Colonic mucosa (tissue), 4 donors: ENCODE data around the gene ELMO1. TPM values are rescaled to one million over a fixed set of nuclear protein-coding genes. Genes with fewer than 3 reads are reported as not detected.
A peak's percentile ranks its signal among the peaks of the same experiment; 100 is the strongest.

Experiments
- DNase-seq: peaks from one replicate; pipeline ENCODE4 v3.0.0-alpha.2; 2020
- H3K27ac ChIP-seq: fragments of 200-600 bp; one replicate; pipeline ENCODE4 v1.8.0; 2021
- H3K27me3 ChIP-seq: fragments of 200-600 bp; one replicate; pipeline ENCODE4 v1.8.0; 2021
- H3K36me3 ChIP-seq: fragments of 200-600 bp; one replicate; pipeline ENCODE4 v1.8.0; 2021
- H3K4me1 ChIP-seq: fragments of 200-600 bp; one replicate; pipeline ENCODE4 v1.8.0; 2021; ENCODE audit warnings: mild to moderate bottlenecking
- H3K4me3 ChIP-seq: fragments of 200-600 bp; one replicate; pipeline ENCODE4 v1.8.0; 2021
- H3K9ac ChIP-seq, 2 donors: one replicate each; pipeline ENCODE4 v1.7.0; 2013; ENCODE audit warnings: control low read depth in 2 of 2, low read depth in 2 of 2, low read length in 2 of 2
- H3K9me3 ChIP-seq: fragments of 200-600 bp; one replicate; pipeline ENCODE4 v1.8.0; 2021
- intact Hi-C: fragments of 100-400 bp; cut with DNase I; formaldehyde crosslinking; loops from one replicate; pipeline ENCODE4 v1.14.1; 2022
- total RNA-seq, 2 donors: library from RNA; stranded (reverse); fragmentation: NEBNext Ultra II Directional in 1 of 2; extraction: Animal tissue kit (Norgen Biotek cat#: 25700) in 1 of 2; gene quantifications; one replicate each; pipeline ENCODE4 v1.2.1, GENCODE V29; 2021
- TF ChIP-seq, protein P1 (sequence below): fragments of 200-600 bp; IDR thresholded peaks from one replicate; pipeline ENCODE4 v1.8.0; 2022; ENCODE audit warnings: antibody characterized with exemption, mild to moderate bottlenecking
- donor health status: healthy.
- donor health status: DM: no; HTN: no; CAD: no.
- donor health status: DM: no; HTN: no; CAD: no.

The ELMO1 gene
- total RNA-seq, 2 donors from 2014 or later: 4.2 to 4.7 TPM

DNA sequence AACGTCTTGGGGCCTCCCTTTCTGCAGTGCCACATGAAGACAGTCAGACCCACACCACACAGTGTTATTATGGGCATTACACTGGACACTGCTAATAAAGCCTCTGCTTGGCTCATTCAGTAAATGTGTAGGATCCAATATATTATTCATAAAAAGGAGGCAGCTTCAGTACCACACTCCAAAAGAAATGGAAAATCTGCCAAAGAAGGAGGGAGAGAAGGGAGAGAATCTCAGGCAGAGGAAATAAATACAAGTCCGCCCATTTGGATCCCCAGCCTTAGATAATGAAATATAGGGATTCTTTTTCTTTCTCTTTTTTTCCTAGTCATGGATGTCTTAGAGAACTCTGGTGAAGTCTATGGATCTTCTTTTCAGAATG is 162.2 kb downstream of the ELMO1 start:
- Histone ChIP-seq H3K27me3 (no peaks in the 10 kb centered on the region), H3K27ac (no peak overlapping the region), H3K4me3 (no peak overlapping the region), H3K36me3 (no peaks in the 10 kb centered on the region), H3K9me3 (no peaks in the 10 kb centered on the region), H3K9ac (no peak overlapping the region), H3K4me1 (peaks cover 2% of the 10 kb centered on the region)
- TF ChIP-seq, protein P1, sequence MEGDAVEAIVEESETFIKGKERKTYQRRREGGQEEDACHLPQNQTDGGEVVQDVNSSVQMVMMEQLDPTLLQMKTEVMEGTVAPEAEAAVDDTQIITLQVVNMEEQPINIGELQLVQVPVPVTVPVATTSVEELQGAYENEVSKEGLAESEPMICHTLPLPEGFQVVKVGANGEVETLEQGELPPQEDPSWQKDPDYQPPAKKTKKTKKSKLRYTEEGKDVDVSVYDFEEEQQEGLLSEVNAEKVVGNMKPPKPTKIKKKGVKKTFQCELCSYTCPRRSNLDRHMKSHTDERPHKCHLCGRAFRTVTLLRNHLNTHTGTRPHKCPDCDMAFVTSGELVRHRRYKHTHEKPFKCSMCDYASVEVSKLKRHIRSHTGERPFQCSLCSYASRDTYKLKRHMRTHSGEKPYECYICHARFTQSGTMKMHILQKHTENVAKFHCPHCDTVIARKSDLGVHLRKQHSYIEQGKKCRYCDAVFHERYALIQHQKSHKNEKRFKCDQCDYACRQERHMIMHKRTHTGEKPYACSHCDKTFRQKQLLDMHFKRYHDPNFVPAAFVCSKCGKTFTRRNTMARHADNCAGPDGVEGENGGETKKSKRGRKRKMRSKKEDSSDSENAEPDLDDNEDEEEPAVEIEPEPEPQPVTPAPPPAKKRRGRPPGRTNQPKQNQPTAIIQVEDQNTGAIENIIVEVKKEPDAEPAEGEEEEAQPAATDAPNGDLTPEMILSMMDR: no peak
- intact Hi-C loops: loop anchor here (5.0 to 10.0 kb wide), 2 partner anchors 208 to 546 kb away; no protein-coding TSS in a partner anchor
- no peak for DNase-seq

DNA sequence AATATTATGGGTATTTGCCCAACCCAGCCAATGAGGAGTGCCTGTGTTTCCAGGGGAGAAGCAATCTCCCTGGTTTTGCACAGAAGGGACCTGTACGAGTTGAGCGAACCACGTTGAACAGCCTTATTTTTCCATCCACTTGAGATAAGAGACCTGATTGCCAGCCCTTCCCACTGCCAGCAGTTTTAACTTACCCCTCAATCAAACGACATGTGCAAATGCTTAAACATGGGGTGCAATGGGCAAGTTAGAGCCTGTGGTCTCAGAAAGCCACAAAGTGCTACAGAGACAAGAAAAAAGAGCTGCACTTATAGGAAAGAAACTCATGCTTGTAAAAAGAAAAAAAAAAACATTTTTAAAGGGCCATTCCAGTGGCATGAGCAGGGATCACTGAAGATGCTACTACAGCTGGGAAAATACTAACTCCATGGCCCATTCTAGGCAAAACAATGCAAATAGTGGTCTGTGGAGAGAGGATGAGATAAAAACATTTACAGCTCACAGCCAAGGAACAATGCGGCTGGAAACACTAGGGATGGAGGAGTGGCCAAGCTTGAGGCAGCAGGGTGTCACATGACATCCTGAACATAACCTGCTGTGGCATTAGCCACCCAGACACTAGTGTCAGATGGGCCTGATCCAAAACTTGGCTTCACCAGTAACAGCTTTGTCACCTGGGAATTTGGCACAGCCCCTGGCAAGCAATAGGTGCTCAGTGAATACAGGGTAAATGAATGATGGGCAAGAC is 162.8 kb downstream of the ELMO1 start:
- Histone ChIP-seq H3K9ac (no peak overlapping the region), H3K9me3 (no peaks in the 10 kb centered on the region), H3K4me3 (no peak overlapping the region), H3K27me3 (no peaks in the 10 kb centered on the region), H3K27ac (no peak overlapping the region), H3K4me1 (peaks cover 2% of the 10 kb centered on the region), H3K36me3 (no peaks in the 10 kb centered on the region)
- DNase-seq: no peak
- TF ChIP-seq, protein P1: no peak
- intact Hi-C loops: loop anchor here (5.0 to 10.0 kb wide), 2 partner anchors 209 to 546 kb away; no protein-coding TSS in a partner anchor

DNA sequence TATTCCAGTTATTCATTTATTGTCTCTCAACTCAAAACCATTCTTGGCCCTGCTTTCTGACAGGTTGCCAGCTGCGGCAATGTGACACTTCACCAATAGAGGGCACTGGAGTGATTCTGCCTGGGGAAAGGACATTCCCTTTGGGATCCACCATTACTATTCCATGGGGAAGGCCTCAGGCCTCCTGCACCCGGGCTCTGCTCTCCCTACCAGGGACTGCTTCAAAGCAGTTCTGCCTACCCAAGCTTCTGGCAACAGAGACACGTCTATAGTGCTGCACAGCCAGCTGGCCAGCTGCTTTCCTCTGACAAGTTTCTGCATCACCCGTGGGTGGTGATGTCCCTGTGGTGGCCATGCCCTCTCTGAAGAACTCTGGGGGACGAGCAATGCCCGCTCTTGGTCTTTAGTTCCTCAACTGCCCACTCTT is 163.8 kb downstream of the ELMO1 start:
- intact Hi-C loops: loop anchor here (5.0 to 10.0 kb wide), 2 partner anchors 210 to 547 kb away; no protein-coding TSS in a partner anchor
- H3K9ac ChIP-seq: no peak overlapping the region
- H3K36me3 ChIP-seq: no peaks in the 10 kb centered on the region
- H3K4me3 ChIP-seq: no peak overlapping the region
- no peaks in the 10 kb centered on the region for H3K9me3 ChIP-seq
- H3K4me1 ChIP-seq: peaks cover 2% of the 10 kb centered on the region
- no peaks in the 10 kb centered on the region for H3K27me3 ChIP-seq
- TF ChIP-seq, protein P1: peak; percentile 76
- H3K27ac ChIP-seq: no peak overlapping the region
- peak; percentile 64 for DNase-seq

DNA sequence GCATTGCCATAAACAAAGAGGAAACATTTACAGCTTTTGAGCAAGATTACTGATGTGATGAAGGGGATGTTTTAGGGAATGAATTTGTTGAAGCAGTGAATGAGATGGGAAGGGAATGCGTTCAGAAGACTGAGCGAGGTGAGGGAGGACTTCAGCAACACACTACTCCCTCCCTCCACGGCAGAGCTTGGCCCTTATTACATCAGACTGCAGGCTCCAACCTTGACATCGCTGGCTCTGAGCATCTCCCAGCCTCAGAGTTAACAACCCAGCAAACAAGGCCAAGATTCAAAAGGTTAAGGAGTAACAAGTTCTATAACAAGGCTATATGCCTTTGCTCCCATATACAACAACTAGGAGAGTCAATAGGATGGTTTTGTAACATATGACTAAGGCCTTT is 164.4 kb downstream of the ELMO1 start:
- Histone ChIP-seq H3K4me3 (no peak overlapping the region), H3K4me1 (peaks cover 2% of the 10 kb centered on the region), H3K27me3 (no peaks in the 10 kb centered on the region), H3K9ac (no peak overlapping the region), H3K9me3 (no peaks in the 10 kb centered on the region), H3K36me3 (no peaks in the 10 kb centered on the region), H3K27ac (no peak overlapping the region)
- no peak for DNase-seq
- TF ChIP-seq, protein P1: no peak
- intact Hi-C loops: loop anchor here (10.0 kb wide), 1 partner anchor 211 kb away; no protein-coding TSS in a partner anchor

DNA sequence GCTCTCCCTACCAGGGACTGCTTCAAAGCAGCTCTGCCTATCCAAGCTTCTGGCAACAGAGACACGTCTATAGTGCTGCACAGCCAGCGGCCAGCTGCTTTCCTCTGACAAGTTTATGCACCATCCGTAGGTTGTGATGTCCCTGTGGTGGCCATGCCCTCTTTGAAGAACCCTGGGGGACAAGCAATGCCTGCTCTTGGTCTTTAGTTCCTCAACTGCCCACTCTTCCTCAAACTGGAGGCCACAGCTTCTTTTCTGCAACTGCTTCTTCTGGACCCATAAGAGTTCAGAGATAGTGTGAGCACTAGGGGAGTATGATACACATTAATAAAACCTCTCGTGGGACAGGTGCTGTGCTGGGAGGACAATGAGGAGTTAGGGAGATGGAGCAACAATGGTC is 164.9 kb downstream of the ELMO1 start:
- DNase-seq: no peak
- Histone ChIP-seq H3K9me3 (no peaks in the 10 kb centered on the region), H3K4me3 (no peak overlapping the region), H3K4me1 (peaks cover 2% of the 10 kb centered on the region), H3K36me3 (no peaks in the 10 kb centered on the region), H3K9ac (no peak overlapping the region), H3K27me3 (no peaks in the 10 kb centered on the region), H3K27ac (no peak overlapping the region)
- TF ChIP-seq, protein P1: no peak
- intact Hi-C loops: loop anchor here (10.0 kb wide), 1 partner anchor 211 kb away; no protein-coding TSS in a partner anchor
